Loucy (cell line): ENCODE results near the gene APLP2.

Experiments used
- H2AFZ ChIP-seq: fragments of 200-600 bp; sonication (generic); 2 replicates; pipeline ENCODE4 v1.6.0; 2016; ENCODE audit warnings: antibody characterized with exemption, mild to moderate bottlenecking, low read length, moderate library complexity
- H3F3A ChIP-seq: fragments of 200-600 bp; 2 replicates; pipeline ENCODE4 v1.6.0; 2016; ENCODE audit warnings: antibody characterized with exemption, low read depth, mild to moderate bottlenecking
- H3K27me3 ChIP-seq: fragments of 200-600 bp; sonication (generic); 2 replicates; pipeline ENCODE4 v1.6.1; 2014; ENCODE audit warnings: low read length, mild to moderate bottlenecking; ENCODE audit not compliant: insufficient read depth, poor library complexity, severe bottlenecking
- H3K36me3 ChIP-seq: fragments of 200-600 bp; sonication (generic); 2 replicates; pipeline ENCODE4 v1.6.1; 2016; ENCODE audit warnings: low read length; ENCODE audit not compliant: insufficient read depth
- H3K4me1 ChIP-seq: fragments of 200-600 bp; sonication (generic); 2 replicates; pipeline ENCODE4 v1.5.1; 2014; ENCODE audit warnings: low read length, mild to moderate bottlenecking; ENCODE audit not compliant: insufficient read depth, poor library complexity, severe bottlenecking
- H3K4me2 ChIP-seq: fragments of 200-600 bp; sonication (generic); 2 replicates; pipeline ENCODE4 v1.6.0; 2014; ENCODE audit warnings: antibody characterized with exemption, low read length, low read depth, mild to moderate bottlenecking; ENCODE audit not compliant: poor library complexity, severe bottlenecking
- H3K4me3 ChIP-seq: fragments of 200-600 bp; sonication (generic); 2 replicates; pipeline ENCODE4 v1.5.1; 2014; ENCODE audit warnings: low read length, mild to moderate bottlenecking, mixed read lengths; ENCODE audit not compliant: poor library complexity, severe bottlenecking
- H3K79me2 ChIP-seq: fragments of 200-600 bp; sonication (generic); 2 replicates; pipeline ENCODE4 v1.6.1; 2014; ENCODE audit warnings: low read length; ENCODE audit not compliant: insufficient read depth
- H3K9ac ChIP-seq: fragments of 200-600 bp; sonication (generic); 2 replicates; pipeline ENCODE4 v1.6.0; 2014; ENCODE audit warnings: mild to moderate bottlenecking, low read depth, low read length, moderate library complexity; ENCODE audit not compliant: poor library complexity, severe bottlenecking
- H3K9me2 ChIP-seq: fragments of 200-600 bp; sonication (generic); replicated peaks from 2 replicates; pipeline ENCODE4 v1.6.1; 2016; ENCODE audit warnings: low read depth, low read length, mixed read lengths
- H3K9me3 ChIP-seq: fragments of 200-600 bp; sonication (generic); 2 replicates; pipeline ENCODE4 v1.6.1; 2014; ENCODE audit warnings: mild to moderate bottlenecking, antibody characterized with exemption, low read length, low read depth; ENCODE audit not compliant: insufficient read depth
- H4K20me1 ChIP-seq: fragments of 200-600 bp; sonication (generic); 2 replicates; pipeline ENCODE4 v1.6.0; 2014; ENCODE audit warnings: antibody characterized with exemption, low read length, mild to moderate bottlenecking; ENCODE audit not compliant: insufficient read depth, poor library complexity, severe bottlenecking
- EZH2phosphoT487 ChIP-seq: fragments of 200-600 bp; IDR thresholded peaks from 2 replicates; pipeline ENCODE4 v1.6.1; 2018; ENCODE audit warnings: antibody characterized with exemption, mild to moderate bottlenecking, moderate library complexity, borderline replicate concordance
- TF ChIP-seq, protein P1 (sequence below): fragments of 200-600 bp; sonication (generic); conservative IDR thresholded peaks from 2 replicates; pipeline ENCODE4 v1.5.1; 2014; ENCODE audit warnings: mild to moderate bottlenecking, antibody characterized with exemption, low read length

Gene APLP2

DNA sequence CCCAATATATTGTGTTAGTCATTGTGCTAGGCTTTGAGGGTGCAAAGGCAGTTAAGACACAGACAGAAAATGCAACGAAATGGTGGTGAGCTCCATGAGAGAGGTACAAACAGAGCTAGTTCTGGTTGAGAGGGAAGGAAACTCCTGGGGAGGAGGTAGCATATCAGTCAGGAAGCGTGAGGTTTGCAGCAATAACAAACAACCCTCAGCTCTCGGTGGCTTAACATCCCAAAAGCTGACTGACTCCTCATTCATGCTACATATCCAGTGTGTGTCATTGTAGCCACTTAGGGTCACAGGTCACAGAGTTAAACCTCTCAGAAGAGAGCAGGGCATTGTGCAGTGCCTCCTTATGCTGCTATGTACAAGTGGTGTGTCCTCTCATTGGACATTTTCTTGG lies 88.1 kb downstream of the APLP2 start:
- no peaks in the 10 kb centered on the region for H3K9me2 ChIP-seq
- H4K20me1 ChIP-seq = no peaks in the 10 kb centered on the region
- no peaks in the 10 kb centered on the region for H3K27me3 ChIP-seq
- no peak overlapping the region for H3K4me2 ChIP-seq
- TF ChIP-seq, protein P1, sequence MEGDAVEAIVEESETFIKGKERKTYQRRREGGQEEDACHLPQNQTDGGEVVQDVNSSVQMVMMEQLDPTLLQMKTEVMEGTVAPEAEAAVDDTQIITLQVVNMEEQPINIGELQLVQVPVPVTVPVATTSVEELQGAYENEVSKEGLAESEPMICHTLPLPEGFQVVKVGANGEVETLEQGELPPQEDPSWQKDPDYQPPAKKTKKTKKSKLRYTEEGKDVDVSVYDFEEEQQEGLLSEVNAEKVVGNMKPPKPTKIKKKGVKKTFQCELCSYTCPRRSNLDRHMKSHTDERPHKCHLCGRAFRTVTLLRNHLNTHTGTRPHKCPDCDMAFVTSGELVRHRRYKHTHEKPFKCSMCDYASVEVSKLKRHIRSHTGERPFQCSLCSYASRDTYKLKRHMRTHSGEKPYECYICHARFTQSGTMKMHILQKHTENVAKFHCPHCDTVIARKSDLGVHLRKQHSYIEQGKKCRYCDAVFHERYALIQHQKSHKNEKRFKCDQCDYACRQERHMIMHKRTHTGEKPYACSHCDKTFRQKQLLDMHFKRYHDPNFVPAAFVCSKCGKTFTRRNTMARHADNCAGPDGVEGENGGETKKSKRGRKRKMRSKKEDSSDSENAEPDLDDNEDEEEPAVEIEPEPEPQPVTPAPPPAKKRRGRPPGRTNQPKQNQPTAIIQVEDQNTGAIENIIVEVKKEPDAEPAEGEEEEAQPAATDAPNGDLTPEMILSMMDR = no peak
- no peak for TF ChIP-seq EZH2phosphoT487
- no peaks in the 10 kb centered on the region for H3F3A ChIP-seq
- no peaks in the 10 kb centered on the region for H3K79me2 ChIP-seq
- H3K4me1 ChIP-seq = peaks cover 9% of the 10 kb centered on the region
- no peak overlapping the region for H2AFZ ChIP-seq
- H3K9ac ChIP-seq = no peak overlapping the region
- no peaks in the 10 kb centered on the region for H3K9me3 ChIP-seq
- no peaks in the 10 kb centered on the region for H3K36me3 ChIP-seq
- no peak overlapping the region for H3K4me3 ChIP-seq

DNA sequence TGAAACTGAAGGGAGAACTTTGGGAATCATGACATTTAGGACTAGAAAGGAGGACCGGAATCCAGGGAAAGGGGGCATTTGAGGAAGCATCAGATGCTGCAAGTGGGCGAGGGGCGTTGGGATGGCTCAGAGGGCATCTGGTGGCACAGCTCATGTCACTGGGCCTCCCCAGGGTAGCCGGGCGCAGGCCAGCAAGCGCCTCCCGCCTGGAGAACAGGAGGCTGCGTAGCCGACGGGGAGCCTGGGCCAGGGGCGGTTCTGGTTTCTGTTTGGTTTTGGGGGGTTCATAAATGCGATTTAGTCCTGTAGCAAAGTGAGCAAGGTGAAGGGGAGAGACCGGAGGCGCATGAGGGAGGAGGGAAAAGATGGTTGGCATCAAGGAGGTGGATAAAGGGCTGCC lies 89.4 kb downstream of the APLP2 start:
- Histone ChIP-seq H4K20me1 (no peaks in the 10 kb centered on the region), H3K4me2 (no peak overlapping the region), H3K36me3 (no peaks in the 10 kb centered on the region), H2AFZ (no peak overlapping the region), H3K4me1 (peaks cover 9% of the 10 kb centered on the region), H3K27me3 (no peaks in the 10 kb centered on the region), H3K79me2 (no peaks in the 10 kb centered on the region), H3K4me3 (no peak overlapping the region), H3K9ac (no peak overlapping the region), H3K9me2 (no peaks in the 10 kb centered on the region), H3K9me3 (no peaks in the 10 kb centered on the region), H3F3A (no peaks in the 10 kb centered on the region)
- no peak for TF ChIP-seq EZH2phosphoT487
- TF ChIP-seq, protein P1 = no peak

DNA sequence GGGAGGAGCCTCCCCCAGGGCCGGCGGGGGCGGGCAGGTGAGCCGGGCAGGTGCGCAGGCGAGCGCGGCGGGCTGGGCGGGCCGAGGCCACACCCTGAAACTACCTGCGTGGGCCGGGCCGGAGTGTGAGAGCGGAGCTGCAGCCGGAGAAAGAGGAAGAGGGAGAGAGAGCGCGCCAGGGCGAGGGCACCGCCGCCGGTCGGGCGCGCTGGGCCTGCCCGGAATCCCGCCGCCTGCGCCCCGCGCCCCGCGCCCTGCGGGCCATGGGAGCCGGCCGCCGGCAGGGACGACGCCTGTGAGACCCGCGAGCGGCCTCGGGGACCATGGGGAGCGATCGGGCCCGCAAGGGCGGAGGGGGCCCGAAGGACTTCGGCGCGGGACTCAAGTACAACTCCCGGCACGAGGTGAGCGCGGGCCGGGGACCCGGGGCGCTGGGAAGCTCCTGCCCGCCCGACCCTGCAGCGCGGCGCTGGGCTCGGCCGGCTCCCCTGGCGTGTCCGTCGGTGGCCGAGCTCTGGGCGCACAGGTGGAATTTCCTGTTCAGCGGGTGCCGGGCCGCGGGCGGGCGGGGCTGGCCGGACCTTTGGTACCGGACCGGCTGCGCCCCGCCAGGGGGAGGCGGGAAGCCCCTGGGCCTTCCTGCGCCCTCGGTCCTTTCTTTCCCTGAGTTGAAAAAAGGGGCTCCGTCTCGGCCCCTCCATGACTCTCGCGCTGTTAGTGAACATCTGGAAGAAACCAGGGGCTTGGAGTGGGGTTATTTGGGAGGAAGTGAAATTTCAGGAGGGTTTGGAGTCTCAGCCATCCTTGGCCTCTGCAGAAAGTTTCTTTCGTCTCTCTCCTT lies 90.2 kb downstream of the APLP2 start, which contains the start of gene ST14:
TSS of gene ST14 (plus strand) at position 126 of the 841 bp plus-strand sequence. CDS start at position 324, 198 bp downstream.
- Histone ChIP-seq H3F3A (no peaks in the 10 kb centered on the region), H4K20me1 (no peaks in the 10 kb centered on the region), H3K79me2 (no peaks in the 10 kb centered on the region), H3K9me3 (no peaks in the 10 kb centered on the region), H3K4me1 (peaks cover 4% of the 10 kb centered on the region), H3K4me3 (no peak within 1 kb of the TSS), H3K36me3 (no peaks in the 10 kb centered on the region), H3K27me3 (no peaks in the 10 kb centered on the region), H3K9me2 (no peaks in the 10 kb centered on the region), H3K9ac (no peak within 1 kb of the TSS), H3K4me2 (no peak within 1 kb of the TSS), H2AFZ (no peak within 1 kb of the TSS)
- TF ChIP-seq, protein P1 = no peak
- TF ChIP-seq EZH2phosphoT487 = no peak
